Measurements from ENCODE around the gene KLC4. TPM values are rescaled to one million over a fixed set of nuclear protein-coding genes. Genes with fewer than 3 reads are reported as not detected.
A peak's percentile ranks its signal among the peaks of the same experiment; 100 is the strongest.

Gene KLC4
- total and polyA plus RNA-seq, 9 of the 15 experiments (the other 6 are each of a cell fraction or from before 2014, with no cell fraction given), result 1.7 to 16.2 (median 7.7) TPM

DNA sequence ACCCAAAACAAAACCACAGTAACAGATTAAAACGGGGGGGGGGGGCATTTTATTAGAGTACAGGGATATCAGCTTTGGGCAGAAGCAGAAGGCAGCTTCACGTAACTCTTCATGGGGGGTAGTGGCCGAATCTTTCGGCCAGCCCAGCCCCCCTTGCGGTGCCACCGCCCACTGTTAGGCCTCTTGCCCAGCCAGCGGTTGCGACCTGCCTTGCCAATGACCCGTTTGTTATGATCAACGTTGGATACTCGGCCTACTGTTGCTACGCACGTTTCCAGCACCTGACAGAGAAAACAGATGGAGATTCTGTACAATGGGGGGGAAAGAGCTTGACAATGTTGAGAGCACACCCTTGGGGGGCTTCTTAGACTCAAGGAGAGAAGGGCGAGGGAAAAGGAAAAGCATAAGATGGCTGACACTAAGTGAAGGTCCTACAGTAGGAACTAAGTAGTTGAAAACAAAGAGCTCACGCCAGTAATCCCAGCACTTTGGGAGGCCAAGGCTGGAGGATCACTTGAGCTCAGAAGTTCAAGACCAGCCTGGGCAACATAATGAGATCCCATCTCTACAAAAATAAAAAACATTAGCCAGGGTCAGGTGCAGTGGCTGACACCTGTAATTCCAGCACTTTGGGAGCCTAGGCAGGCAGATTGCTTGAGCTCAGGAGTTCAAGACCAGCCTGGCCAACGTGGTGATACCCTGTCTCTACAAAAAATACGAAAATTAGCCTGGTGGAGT is 5.1 kb upstream of the KLC4 start (continued):
- TF ChIP-seq, protein P1, sequence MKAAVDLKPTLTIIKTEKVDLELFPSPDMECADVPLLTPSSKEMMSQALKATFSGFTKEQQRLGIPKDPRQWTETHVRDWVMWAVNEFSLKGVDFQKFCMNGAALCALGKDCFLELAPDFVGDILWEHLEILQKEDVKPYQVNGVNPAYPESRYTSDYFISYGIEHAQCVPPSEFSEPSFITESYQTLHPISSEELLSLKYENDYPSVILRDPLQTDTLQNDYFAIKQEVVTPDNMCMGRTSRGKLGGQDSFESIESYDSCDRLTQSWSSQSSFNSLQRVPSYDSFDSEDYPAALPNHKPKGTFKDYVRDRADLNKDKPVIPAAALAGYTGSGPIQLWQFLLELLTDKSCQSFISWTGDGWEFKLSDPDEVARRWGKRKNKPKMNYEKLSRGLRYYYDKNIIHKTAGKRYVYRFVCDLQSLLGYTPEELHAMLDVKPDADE (conservative IDR thresholded peaks at IDR 0.05; ENCODE audit: control insufficient read depth, low read depth, low read length), result no peak
- TF ChIP-seq, protein P2, sequence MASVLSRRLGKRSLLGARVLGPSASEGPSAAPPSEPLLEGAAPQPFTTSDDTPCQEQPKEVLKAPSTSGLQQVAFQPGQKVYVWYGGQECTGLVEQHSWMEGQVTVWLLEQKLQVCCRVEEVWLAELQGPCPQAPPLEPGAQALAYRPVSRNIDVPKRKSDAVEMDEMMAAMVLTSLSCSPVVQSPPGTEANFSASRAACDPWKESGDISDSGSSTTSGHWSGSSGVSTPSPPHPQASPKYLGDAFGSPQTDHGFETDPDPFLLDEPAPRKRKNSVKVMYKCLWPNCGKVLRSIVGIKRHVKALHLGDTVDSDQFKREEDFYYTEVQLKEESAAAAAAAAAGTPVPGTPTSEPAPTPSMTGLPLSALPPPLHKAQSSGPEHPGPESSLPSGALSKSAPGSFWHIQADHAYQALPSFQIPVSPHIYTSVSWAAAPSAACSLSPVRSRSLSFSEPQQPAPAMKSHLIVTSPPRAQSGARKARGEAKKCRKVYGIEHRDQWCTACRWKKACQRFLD (CRISPR knock-in tag; IDR thresholded peaks at IDR 0.05), result 0 out of 2 replicates have a peak, but pooled peaks have one; percentile 42
- TF ChIP-seq KAT8 (IDR thresholded peaks at IDR 0.05; ENCODE audit: low read depth) (no peak), PPARD (CRISPR knock-in tag; IDR thresholded peaks at IDR 0.05) (no peak), SMARCE1 (IDR thresholded peaks at IDR 0.05) (no peak; the same call in 1 of the 2 replicates), SMARCA5 (IDR thresholded peaks at IDR 0.05) (0 out of 2 replicates have a peak, but pooled peaks have one; percentile 40), ZNF197 (CRISPR knock-in tag; IDR thresholded peaks at IDR 0.05; ENCODE audit: low read depth) (no peak)
- TF ChIP-seq, protein P3, sequence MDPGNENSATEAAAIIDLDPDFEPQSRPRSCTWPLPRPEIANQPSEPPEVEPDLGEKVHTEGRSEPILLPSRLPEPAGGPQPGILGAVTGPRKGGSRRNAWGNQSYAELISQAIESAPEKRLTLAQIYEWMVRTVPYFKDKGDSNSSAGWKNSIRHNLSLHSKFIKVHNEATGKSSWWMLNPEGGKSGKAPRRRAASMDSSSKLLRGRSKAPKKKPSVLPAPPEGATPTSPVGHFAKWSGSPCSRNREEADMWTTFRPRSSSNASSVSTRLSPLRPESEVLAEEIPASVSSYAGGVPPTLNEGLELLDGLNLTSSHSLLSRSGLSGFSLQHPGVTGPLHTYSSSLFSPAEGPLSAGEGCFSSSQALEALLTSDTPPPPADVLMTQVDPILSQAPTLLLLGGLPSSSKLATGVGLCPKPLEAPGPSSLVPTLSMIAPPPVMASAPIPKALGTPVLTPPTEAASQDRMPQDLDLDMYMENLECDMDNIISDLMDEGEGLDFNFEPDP (CRISPR knock-in tag; IDR thresholded peaks at IDR 0.05), result no peak
- TF ChIP-seq, protein P4, sequence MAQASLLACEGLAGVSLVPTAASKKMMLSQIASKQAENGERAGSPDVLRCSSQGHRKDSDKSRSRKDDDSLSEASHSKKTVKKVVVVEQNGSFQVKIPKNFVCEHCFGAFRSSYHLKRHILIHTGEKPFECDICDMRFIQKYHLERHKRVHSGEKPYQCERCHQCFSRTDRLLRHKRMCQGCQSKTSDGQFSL (CRISPR knock-in tag; IDR thresholded peaks at IDR 0.05), result peak; percentile 92
- TF ChIP-seq, protein P4 (tag; IDR thresholded peaks at IDR 0.05), result peak in 1 of 2 experiments; percentile 71; a peak in 2 of 4 replicates
- TF ChIP-seq, protein P5, sequence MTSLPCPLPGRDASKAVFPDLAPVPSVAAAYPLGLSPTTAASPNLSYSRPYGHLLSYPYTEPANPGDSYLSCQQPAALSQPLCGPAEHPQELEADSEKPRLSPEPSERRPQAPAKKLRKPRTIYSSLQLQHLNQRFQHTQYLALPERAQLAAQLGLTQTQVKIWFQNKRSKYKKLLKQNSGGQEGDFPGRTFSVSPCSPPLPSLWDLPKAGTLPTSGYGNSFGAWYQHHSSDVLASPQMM (CRISPR knock-in tag; IDR thresholded peaks at IDR 0.05), result no peak
- TF ChIP-seq, protein P6, sequence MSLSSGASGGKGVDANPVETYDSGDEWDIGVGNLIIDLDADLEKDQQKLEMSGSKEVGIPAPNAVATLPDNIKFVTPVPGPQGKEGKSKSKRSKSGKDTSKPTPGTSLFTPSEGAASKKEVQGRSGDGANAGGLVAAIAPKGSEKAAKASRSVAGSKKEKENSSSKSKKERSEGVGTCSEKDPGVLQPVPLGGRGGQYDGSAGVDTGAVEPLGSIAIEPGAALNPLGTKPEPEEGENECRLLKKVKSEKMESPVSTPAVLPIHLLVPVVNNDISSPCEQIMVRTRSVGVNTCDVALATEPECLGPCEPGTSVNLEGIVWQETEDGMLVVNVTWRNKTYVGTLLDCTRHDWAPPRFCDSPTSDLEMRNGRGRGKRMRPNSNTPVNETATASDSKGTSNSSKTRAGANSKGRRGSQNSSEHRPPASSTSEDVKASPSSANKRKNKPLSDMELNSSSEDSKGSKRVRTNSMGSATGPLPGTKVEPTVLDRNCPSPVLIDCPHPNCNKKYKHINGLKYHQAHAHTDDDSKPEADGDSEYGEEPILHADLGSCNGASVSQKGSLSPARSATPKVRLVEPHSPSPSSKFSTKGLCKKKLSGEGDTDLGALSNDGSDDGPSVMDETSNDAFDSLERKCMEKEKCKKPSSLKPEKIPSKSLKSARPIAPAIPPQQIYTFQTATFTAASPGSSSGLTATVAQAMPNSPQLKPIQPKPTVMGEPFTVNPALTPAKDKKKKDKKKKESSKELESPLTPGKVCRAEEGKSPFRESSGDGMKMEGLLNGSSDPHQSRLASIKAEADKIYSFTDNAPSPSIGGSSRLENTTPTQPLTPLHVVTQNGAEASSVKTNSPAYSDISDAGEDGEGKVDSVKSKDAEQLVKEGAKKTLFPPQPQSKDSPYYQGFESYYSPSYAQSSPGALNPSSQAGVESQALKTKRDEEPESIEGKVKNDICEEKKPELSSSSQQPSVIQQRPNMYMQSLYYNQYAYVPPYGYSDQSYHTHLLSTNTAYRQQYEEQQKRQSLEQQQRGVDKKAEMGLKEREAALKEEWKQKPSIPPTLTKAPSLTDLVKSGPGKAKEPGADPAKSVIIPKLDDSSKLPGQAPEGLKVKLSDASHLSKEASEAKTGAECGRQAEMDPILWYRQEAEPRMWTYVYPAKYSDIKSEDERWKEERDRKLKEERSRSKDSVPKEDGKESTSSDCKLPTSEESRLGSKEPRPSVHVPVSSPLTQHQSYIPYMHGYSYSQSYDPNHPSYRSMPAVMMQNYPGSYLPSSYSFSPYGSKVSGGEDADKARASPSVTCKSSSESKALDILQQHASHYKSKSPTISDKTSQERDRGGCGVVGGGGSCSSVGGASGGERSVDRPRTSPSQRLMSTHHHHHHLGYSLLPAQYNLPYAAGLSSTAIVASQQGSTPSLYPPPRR (CRISPR knock-in tag; IDR thresholded peaks at IDR 0.05; ENCODE audit: borderline replicate concordance), result 0 out of 2 replicates have a peak, but pooled peaks have one; percentile 6
